AG04449 (cell line): ENCODE data around the gene CRIP3.
"Not testable (repeated sequence)": the region's sequence is repeated elsewhere in the genome, so short reads cannot be mapped to it uniquely, and the experiment has no call there.

ENCODE experiments used
- CTCF ChIA-PET: fragments of 350-600 bp; formaldehyde crosslinking; extraction: SDS; loops from one replicate; lab custom pipeline; 2021; ENCODE audit warnings: antibody characterized with exemption; lab: Yijun Ruan, JAX
- POLR2A ChIA-PET: fragments of 400-600, 350-600 bp; formaldehyde crosslinking; extraction: SDS; loops from one replicate; lab custom pipeline; 2020; ENCODE audit warnings: antibody characterized with exemption, inconsistent platforms; lab: Yijun Ruan, JAX
- DNase-seq: peaks from one replicate; pipeline ENCODE4 v3.0.0-alpha.2; 2010; ENCODE audit warnings: low read depth, low spot score
- H3K4me3 ChIP-seq: 2 replicates; pipeline ENCODE4 v1.5.1; 2011; ENCODE audit warnings: low read depth, mild to moderate bottlenecking, control low read depth, low read length
- CTCF ChIP-seq: IDR thresholded peaks from one replicate; pipeline ENCODE4 v1.5.1; 2011; ENCODE audit warnings: mild to moderate bottlenecking, moderate library complexity, low read length, control low read depth, inconsistent platforms; ENCODE audit not compliant: insufficient read depth; ENCODE audit errors: missing control alignments

CRIP3 gene

GRCh38 chr6:43304361-43304760 is 4.3 kb downstream of the CRIP3 start:
- DNase-seq: no peak
- H3K4me3 ChIP-seq: no peak overlapping the region
- ChIA-PET CTCF (interaction anchor here (1.7 kb wide), 1 partner anchor 31 kb away, joined by 5 read pairs; no protein-coding TSS in a partner anchor), POLR2A (no interaction called here)
- TF ChIP-seq CTCF: no peak

DNA sequence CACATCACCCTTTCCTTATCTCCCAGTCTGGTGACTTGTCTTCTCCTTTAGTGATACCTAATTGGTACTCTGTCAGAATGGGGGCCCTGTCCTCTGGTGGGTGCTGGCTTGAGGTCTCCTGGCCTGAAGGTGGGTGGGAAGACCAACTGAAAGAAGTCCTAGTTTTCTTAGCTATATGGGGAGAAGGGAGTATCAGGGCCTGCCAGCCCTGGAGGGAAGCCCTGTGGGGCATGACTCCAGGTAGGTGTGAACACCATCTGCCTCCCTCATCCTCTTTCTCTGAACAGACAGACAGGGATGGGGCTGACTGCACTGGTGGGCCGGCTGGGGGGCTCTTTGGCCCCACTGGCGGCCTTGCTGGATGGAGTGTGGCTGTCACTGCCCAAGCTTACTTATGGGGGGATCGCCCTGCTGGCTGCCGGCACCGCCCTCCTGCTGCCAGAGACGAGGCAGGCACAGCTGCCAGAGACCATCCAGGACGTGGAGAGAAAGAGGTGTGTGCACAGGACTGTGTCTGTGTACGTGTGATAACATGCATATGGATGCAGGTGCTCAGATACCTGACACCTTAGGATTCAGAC is 4.8 kb downstream of the CRIP3 start:
- no peak for DNase-seq
- POLR2A ChIA-PET: no interaction called here
- no peak for TF ChIP-seq CTCF
- no peak overlapping the region for H3K4me3 ChIP-seq
- CTCF ChIA-PET: interaction anchor here (1.7 kb wide), 1 partner anchor 31 kb away, joined by 5 read pairs; no protein-coding TSS in a partner anchor

- H3K4me3 ChIP-seq, DNase-seq, POLR2A ChIA-PET: not testable (repeated sequence)
- CTCF ChIA-PET: interaction anchor here (1.7 kb wide), 1 partner anchor 32 kb away, joined by 5 read pairs; no protein-coding TSS in a partner anchor
Observed at GRCh38 chr6:43303006-43303405, 5.6 kb downstream of the CRIP3 start.

- ChIA-PET POLR2A (no interaction called here), CTCF (no interaction called here)
- no peak overlapping the region for H3K4me3 ChIP-seq
- no peak for TF ChIP-seq CTCF
- no peak for DNase-seq
Observed at GRCh38 chr6:43302126-43302525, 6.5 kb downstream of the CRIP3 start.

DNA sequence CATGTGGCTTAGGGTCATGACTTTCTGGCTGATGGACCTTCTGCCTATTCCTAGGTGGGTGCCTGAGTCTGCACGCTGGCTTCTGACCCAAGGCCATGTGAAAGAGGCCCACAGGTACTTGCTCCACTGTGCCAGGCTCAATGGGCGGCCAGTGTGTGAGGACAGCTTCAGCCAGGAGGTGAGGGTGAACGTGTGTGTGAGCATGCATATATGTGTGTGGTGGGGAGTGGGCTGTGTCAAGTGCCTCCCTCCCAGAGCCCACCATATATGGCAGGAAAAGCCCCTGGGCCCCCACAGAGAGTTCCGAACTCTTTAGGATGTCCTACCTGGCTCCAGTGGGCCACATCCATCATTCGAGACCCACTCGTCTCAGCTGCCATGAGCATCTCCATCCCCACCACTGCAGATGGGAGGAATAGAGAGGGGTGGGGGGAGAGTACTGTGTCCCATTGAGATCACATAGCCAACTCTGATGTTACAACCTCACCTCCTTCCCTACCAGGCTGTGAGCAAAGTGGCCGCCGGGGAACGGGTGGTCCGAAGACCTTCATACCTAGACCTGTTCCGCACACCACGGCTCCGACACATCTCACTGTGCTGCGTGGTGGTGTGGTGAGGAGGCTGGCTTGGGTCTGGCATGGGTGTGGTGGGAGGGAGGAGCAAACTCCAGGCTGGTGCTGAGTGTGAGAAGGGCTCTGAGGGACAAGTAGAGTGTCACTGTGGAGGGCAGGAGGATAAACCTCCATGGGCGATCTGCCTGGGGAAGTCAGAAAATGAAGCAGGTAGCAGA is 7.3 kb downstream of the CRIP3 start:
- H3K4me3 ChIP-seq: no peak overlapping the region
- no peak for TF ChIP-seq CTCF
- DNase-seq: no peak
- ChIA-PET POLR2A (no interaction called here), CTCF (interaction anchor here (1.4 kb wide), 1 partner anchor 33 kb away, joined by 3 read pairs; no protein-coding TSS in a partner anchor)

DNA sequence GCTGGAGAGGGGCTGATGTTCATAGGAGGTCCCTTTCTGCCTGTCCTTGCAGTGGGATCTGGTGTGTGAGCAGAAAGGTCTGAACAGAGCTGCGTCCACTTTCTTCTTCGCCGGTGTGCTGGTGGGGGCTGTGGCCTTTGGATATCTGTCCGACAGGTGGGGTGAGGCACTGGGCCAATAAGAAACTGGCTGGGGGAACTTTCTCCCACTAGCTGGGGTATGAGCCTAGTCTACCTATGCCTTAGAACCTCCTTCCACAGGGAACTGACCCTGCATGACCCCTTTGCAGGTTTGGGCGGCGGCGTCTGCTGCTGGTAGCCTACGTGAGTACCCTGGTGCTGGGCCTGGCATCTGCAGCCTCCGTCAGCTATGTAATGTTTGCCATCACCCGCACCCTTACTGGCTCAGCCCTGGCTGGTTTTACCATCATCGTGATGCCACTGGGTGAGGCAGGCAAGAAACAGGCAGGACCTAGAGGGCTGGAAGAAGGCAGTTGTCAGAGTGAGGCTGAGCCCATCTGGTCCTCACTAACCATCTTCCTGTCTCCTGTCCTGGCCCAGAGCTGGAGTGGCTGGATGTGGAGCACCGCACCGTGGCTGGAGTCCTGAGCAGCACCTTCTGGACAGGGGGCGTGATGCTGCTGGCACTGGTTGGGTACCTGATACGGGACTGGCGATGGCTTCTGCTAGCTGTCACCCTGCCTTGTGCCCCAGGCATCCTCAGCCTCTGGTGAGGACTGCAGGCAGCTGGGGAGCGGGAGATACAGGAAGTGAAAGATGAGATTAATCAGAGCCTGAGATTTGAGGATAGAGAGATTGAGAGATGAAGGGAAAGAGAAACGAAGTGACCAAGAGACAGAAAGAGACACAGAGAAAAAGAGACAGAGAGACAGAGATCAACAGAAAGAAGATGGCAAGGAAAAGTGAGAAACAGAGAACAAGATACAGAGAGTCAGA is 9.0 kb downstream of the CRIP3 start:
- DNase-seq: no peak
- ChIA-PET CTCF (interaction anchor here (1.0 to 1.4 kb wide), 3 partner anchors 9 to 37 kb away, joined by 3 read pairs; no protein-coding TSS in a partner anchor), POLR2A (no interaction called here)

More for the DNA sequence above, 9.0 kb downstream of the CRIP3 start:
- no peak for TF ChIP-seq CTCF
- H3K4me3 ChIP-seq: no peak overlapping the region
